ENCODE data around the gene NR2F1.

The NR2F1 gene

DNA sequence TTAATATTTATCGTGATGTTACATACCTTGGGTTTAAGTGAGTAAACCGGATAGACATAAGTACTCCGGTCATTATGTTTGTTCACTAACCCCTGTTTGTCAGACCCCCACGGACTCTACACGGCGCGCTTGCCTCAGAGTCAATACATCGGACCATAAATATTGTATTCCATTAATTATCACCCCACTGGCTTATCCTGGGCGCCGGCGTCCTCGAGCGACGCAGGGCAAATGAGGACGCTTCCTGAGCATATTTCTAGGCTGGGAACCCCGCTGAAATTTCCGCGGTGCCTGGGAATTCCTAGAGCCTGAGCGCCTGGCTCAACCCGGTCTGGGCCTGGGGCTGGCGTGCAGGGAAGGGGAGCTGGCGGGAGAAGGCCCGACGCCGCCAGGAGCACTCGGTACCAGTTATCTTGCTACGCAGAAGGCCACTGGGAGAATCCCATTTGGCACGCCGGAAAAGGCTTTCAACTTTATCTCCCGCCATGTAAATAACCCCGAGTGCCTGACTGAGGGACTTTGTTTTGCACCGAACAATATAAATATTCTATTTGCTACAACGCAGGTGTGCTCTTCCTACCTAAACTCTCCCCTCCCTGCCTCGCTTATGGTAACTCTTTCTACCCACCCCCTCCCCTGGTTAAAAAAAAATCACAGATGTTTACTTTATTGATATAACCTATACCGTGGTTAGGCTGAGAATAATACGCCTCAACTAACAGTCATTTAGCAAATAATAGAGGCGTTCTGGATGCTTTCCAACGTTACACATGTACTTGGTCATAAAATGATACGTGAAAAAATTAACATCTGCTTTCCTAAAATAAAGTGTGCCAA lies 19.4 kb downstream of the NR2F1 start:
- DNase-seq (ENCODE audit: low spot score in 2 of 2) (no peak), ATAC-seq (ENCODE audit: low read depth) (no peak)
- peaks cover 3% of the 10 kb centered on the region for H3K9me3 Mint-ChIP-seq
- H3K36me3 Mint-ChIP-seq = peaks cover 2% of the 10 kb centered on the region
- H3K4me3 Mint-ChIP-seq = no peak overlapping the region
- peak overlapping the region; percentile 46 for H3K27ac Mint-ChIP-seq
- H3K27me3 Mint-ChIP-seq = peaks cover 28% of the 10 kb centered on the region
- H3K4me1 Mint-ChIP-seq = peaks cover 5% of the 10 kb centered on the region

DNA sequence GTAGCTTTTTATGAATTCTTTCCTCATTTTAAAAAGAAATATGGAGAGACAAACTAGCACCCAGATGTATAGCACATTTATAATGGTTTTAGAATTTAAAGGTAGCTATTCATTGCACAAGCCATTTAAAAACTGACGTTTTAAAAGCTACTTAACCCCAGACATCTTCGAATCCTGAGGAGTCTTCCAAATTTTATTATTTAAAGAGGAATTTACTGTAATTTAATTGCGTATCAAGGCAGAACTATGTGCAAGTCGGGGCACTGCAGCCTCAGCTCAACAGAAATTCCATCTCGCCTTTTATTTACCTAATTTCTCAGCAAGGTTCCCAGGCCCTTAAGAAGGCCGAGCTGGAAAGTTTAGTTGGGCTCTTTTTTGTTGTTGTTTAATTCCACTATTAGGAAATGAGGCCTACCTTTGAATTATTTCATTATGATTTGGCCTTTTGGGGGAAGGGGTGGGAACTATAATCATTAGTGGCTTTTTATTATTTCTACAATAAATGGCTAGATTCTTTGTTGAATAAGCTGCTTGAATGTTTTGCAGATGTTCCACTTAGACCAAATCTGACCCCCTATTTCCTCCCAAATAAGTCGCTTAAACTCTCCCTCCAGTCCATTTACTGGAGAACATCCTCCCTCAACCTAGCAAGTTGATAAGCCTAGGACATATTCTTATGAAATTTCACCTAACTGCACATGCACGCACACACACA lies 20.2 kb downstream of the NR2F1 start:
- Mint-ChIP-seq H3K4me1 (peaks cover 10% of the 10 kb centered on the region), H3K9me3 (peaks cover 3% of the 10 kb centered on the region), H3K36me3 (peaks cover 2% of the 10 kb centered on the region), H3K27ac (peak overlapping the region; percentile 46), H3K4me3 (no peak overlapping the region), H3K27me3 (peaks cover 29% of the 10 kb centered on the region)
- DNase-seq (ENCODE audit: low spot score in 2 of 2) (no peak), ATAC-seq (ENCODE audit: low read depth) (no peak)

DNA sequence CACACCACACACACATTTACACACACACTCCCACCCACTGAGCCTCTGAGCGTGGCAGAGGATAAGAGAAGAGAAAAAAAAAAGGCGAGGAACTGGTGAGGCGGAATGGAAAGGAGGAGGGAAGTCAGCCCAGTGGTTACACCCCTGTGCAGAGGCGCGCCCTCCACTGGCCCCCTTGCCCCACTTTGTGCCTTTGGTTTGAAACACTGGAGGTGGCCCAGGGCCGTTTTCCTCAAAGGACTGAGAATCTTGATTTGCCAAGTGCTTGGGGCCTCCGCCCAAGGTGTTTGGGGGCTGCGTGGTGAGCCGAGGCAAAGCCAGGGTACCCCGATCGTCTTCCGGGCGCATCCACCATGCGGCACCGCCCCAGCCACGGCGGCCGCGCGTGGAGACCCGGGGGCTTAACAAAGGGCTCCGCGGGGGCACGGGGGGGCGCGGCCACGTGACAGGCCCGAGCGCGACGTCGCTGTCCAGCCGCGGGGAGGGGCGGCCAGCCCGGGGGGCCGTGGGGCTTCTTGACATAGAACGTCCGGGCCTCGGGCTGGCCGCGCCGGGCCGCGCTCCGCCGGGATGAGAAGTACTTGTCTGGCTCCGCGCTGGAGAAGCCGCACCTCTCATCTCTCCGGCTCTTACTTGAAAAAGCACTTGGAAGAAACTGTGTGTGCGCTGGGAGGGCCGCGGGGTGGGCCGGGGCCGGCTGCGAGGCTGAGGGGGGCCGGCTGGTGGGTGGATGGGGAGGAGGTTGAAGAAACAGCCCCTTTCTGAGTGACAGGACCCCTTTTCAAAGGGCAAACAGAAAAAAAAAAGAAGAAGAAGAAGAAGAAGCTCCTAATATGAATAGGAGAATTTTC lies 21.0 kb downstream of the NR2F1 start:
- peaks cover 29% of the 10 kb centered on the region for H3K27me3 Mint-ChIP-seq

DNA sequence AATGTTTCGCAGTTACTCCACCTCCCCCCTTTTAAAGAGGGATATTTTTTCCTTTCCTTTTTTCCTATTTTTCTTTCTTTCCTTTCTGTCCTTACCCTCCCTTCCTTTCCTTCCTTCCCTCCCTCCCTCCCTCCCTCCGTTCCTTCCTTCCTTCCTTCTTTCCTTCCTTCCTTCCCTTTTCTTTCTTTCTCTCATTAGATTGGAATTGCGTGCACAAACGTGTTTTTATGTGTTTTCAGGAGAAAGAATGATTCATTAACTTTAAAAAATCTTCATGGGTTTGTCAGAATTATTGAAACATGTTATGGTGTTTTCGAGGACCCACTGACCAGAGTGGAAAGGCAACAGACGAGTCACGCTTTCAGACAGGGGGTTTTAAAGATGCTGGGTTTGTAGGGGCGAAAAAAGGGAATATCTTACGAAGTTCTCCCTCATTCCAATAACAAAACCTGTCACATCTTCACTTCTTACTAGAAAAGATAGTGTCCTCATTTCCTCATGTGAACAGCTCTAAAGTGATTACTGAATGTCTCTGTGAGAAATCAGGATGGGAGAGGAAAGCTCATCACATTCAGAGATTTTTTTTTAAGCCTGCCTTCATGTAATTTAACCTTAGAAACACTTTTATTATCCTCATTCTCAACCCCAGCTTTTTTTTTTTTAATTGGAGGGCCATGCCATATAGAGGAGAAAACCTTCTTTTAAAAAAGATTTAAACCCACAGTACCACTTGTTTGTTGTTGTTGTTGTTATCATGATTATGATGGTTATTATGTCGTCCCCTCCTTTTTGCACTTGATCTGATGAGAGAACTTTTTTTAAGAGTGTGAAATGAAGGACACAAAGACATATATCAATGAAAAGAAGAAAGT lies 21.9 kb downstream of the NR2F1 start:
- ATAC-seq (ENCODE audit: low read depth) (no peak), DNase-seq (ENCODE audit: low spot score in 2 of 2) (no peak)
- Mint-ChIP-seq H3K4me3 (no peak overlapping the region), H3K27me3 (peaks cover 32% of the 10 kb centered on the region), H3K36me3 (peaks cover 2% of the 10 kb centered on the region), H3K27ac (peak overlapping the region; percentile 73), H3K9me3 (peaks cover 3% of the 10 kb centered on the region), H3K4me1 (peaks cover 10% of the 10 kb centered on the region)

More for the DNA sequence above, 21.0 kb downstream of the NR2F1 start:
- Mint-ChIP-seq H3K9me3 (peaks cover 3% of the 10 kb centered on the region), H3K36me3 (peaks cover 2% of the 10 kb centered on the region), H3K4me1 (peaks cover 10% of the 10 kb centered on the region), H3K27ac (peak overlapping the region; percentile 73), H3K4me3 (no peak overlapping the region)
- DNase-seq (ENCODE audit: low spot score in 2 of 2) (no peak), ATAC-seq (ENCODE audit: low read depth) (no peak)

DNA sequence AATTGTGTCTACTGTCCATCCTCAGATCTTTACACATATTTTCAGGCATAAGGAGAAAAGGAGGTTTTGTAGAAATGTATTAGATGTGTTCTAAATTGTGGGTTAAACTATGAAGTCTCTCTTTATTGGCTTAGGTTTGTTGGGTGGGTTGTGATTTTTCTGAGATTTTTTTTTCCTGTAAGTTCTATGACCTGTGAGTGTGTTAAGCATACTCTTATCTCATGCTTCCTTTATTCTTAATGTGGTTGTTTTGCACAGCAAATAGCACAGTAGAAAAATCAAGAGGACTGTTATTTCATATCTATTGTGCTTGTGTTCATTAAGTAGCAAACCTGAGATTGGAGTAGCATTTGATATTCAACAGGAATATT lies 23.3 kb downstream of the NR2F1 start:
- no peak overlapping the region for H3K27ac Mint-ChIP-seq
- peaks cover 2% of the 10 kb centered on the region for H3K36me3 Mint-ChIP-seq
- no peak for DNase-seq (ENCODE audit: low spot score in 2 of 2)
- no peak overlapping the region for H3K4me3 Mint-ChIP-seq
- H3K4me1 Mint-ChIP-seq = peaks cover 10% of the 10 kb centered on the region
- peaks cover 8% of the 10 kb centered on the region for H3K9me3 Mint-ChIP-seq
- peaks cover 39% of the 10 kb centered on the region for H3K27me3 Mint-ChIP-seq
- no peak for ATAC-seq (ENCODE audit: low read depth)

DNA sequence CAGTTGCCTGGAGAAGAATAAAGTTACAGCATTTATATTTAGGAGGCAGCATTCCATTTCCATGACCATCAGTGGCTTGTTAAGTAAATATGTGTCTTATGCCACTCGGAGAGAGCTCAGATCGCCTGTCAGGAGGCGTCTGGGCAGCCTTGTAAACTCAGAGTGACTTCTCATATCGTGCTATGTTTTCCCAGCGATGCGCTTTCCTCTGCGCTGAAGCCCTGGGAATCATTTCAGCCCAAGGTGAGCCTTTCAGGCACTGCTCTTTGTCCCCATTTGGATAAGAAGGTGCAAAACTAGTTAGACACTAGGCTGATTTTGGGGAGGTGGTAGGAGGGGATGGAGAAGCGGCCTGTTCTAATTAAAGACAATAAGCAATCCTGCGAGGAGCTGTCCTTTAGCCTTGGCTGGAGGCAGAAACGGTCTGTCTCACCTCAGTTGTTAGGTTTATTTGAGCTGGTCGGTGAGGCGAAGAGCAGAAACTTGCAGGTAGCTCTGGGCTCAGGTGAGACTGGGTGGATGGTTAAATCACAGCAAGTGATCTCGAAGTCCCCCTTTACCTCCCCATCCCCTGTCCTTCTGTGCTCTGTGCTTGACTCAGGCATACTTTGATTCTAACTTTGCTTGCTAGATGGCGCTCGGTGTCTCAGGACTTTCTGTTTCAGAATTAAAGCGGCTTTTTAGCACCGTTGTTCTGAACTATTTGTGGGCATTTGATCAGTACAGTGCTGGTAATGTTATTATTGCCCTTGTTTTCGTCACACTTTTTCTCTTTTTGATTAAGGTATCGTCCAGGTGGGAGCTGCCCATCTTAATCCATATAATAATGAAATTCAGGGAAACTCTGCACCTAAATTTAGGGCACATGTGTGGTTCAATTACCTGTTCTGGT lies 24.6 kb downstream of the NR2F1 start:
- peaks cover 8% of the 10 kb centered on the region for H3K9me3 Mint-ChIP-seq
- no peak for DNase-seq (ENCODE audit: low spot score in 2 of 2)
- H3K36me3 Mint-ChIP-seq = peaks cover 2% of the 10 kb centered on the region
- H3K4me3 Mint-ChIP-seq = peak overlapping the region; percentile 43
- peaks cover 41% of the 10 kb centered on the region for H3K27me3 Mint-ChIP-seq
- no peak overlapping the region for H3K27ac Mint-ChIP-seq
- H3K4me1 Mint-ChIP-seq = peaks cover 15% of the 10 kb centered on the region
- ATAC-seq (ENCODE audit: low read depth) = peak; percentile 66

DNA sequence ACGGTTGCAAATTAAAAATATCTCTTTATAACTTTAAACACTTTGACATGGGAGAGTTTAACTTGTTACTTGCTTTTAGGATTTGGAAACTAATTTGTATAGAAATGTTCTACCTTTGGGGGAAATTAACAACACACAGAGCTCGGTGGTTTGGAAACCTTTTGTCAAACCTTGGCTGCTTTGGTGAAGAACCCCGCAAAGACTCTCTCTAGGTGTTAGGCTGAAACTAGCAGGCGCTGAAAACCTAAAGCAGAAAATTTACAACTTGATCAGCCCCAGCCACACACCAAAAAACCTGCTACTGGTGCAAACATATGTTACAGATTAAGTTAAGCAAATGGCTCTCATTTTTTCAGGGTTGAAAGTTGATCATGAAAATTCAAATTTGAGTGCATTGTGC lies 25.8 kb downstream of the NR2F1 start:
- Mint-ChIP-seq H3K4me1 (peaks cover 13% of the 10 kb centered on the region), H3K27me3 (peaks cover 42% of the 10 kb centered on the region), H3K36me3 (no peaks in the 10 kb centered on the region), H3K9me3 (peaks cover 6% of the 10 kb centered on the region), H3K27ac (no peak overlapping the region), H3K4me3 (no peak overlapping the region)
- ATAC-seq (ENCODE audit: low read depth) (no peak), DNase-seq (ENCODE audit: low spot score in 2 of 2) (no peak)

DNA sequence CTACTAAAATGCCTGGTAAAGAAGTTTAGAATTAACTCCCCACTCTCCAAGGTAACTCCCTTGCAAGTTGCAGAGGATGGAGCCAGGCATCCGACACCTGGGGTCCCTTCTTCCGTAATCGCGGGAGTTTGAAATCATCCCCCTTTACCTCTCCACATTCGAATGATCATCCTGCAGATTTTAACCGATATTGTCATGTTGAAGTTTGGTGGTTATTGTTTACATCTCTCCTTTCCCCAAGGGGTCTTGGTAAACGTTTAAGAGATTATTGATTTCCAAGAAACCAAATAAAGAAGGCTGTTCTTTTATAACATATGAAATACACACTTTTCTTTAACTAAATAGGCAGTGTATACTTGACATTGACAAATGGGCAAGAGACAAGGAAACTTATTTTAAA lies 26.7 kb downstream of the NR2F1 start:
- Mint-ChIP-seq H3K36me3 (no peaks in the 10 kb centered on the region), H3K4me1 (peaks cover 10% of the 10 kb centered on the region), H3K9me3 (peaks cover 5% of the 10 kb centered on the region), H3K4me3 (no peak overlapping the region), H3K27me3 (peaks cover 38% of the 10 kb centered on the region), H3K27ac (no peak overlapping the region)
- DNase-seq (ENCODE audit: low spot score in 2 of 2) (no peak), ATAC-seq (ENCODE audit: low read depth) (no peak)

DNA sequence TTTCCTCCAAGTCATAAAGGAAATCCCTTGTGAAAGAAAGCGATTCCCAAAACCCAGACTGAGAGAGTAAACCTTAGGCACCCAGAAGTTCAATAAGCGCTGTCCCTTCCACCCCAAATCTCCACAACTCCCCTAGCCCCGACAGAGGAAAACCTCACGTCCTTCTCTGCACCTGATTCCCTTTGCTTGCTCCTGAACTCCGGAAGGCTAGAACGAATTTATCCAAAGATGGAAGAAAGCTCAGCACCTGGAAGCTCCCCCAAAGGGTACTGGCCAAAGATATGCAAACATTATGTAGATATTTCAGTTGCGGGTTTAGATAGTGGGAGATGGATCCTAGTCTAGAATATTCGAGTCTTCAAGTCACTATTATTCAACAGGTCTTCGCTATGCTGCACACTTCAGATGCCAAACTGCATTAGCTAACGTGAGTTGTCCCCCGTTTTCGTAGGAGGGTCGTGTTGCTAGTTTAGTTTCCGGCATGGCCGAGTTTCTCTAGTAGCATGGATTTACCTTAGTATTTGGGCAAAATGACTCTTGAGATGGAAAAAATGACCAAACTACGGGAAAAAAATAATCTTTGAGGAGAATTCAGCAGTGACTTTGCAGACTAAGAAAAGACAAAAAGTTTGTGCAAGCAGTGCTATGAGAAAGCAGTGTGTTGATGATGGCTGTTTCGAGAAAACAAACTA lies 27.7 kb downstream of the NR2F1 start:
- DNase-seq (ENCODE audit: low spot score in 2 of 2) (no peak), ATAC-seq (ENCODE audit: low read depth) (no peak)
- Mint-ChIP-seq H3K9me3 (peaks cover 5% of the 10 kb centered on the region), H3K4me1 (peaks cover 10% of the 10 kb centered on the region), H3K27me3 (peaks cover 35% of the 10 kb centered on the region), H3K27ac (no peak overlapping the region), H3K4me3 (no peak overlapping the region), H3K36me3 (no peaks in the 10 kb centered on the region)

DNA sequence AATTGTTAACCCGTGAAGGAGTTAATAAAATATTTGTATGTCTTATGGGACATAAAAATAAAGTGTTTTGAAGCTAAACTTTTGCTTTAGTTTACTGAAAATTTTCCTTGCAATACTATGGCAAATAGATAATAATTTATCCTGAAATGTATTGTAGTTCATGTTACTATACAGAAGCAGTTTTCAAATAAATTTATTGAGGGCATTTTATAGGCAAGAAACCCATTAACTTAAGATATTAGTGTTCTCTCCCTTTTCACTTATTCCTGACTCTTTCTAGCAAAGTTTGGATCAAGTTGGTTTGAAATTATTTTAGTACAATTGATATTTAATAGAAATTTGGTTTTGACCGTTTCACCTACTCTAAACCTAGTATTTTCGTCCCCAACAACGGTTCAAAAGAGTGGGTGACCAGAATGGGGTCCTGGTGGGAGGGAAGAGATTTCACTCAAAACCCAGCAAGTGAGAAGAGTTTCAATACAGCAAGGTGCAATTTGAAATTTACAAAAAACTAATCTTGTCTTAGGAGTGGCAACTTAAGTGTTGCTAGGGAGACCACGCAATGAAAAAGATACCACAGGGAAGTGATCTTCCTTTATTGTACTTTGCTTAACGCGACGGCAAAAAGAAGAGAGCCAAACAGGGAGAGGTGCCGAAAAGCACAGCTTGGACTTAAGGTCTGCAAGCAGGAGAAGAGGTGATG lies 28.4 kb downstream of the NR2F1 start:
- no peaks in the 10 kb centered on the region for H3K36me3 Mint-ChIP-seq

DNA sequence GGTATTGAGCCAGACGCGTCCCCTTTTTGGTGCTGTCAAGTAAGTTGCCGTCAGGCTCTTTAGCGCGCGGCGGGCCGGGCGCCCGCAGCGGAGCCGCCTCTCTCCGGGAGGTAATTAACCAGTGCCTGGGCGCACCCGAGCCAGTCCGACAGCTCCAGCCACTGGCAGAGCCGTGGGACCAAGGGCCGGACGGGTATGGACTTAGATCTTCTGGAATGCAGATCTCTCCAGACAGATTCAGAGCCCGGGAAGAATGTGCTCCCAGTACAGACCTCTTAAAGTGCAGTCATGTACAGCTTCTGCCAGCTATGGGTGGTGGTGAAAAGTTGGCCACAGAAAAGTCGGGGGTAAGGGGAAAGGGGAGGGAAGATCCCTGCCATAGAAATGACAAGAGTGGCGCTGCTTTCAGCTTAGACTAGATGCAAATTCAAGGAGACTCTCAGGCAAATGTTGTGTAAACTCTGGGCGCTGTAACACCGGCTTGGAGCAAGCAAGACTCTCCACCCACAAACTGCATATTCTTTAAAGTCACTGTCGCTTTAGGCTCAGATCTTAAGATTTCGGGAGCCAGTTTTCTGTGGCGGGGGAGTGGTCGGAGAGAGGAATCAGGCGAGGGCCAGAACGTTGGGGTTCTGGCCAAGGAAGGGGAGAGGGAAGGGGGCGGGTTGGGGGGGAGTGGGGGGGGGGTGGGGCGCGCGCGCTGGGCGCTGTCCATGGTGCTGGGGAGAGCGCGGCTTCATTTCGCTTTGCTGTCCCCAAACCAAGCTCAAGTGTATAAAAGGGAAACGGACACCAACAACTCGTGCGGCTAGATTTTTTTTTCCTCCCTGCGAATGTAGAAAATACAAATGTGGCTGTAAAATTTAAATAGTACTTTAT lies 29.2 kb downstream of the NR2F1 start:
- Mint-ChIP-seq H3K9me3 (peaks cover 5% of the 10 kb centered on the region), H3K4me3 (no peak overlapping the region), H3K36me3 (no peaks in the 10 kb centered on the region), H3K4me1 (peaks cover 10% of the 10 kb centered on the region), H3K27me3 (peaks cover 29% of the 10 kb centered on the region), H3K27ac (peak overlapping the region; percentile 51)
- ATAC-seq (ENCODE audit: low read depth) = no peak
- DNase-seq (ENCODE audit: low spot score in 2 of 2) = no peak

More for the DNA sequence above, 28.4 kb downstream of the NR2F1 start:
- peaks cover 5% of the 10 kb centered on the region for H3K9me3 Mint-ChIP-seq
- no peak overlapping the region for H3K4me3 Mint-ChIP-seq
- H3K27ac Mint-ChIP-seq = peak overlapping the region; percentile 51
- H3K4me1 Mint-ChIP-seq = peaks cover 10% of the 10 kb centered on the region
- DNase-seq (ENCODE audit: low spot score in 2 of 2) (no peak), ATAC-seq (ENCODE audit: low read depth) (no peak)
- peaks cover 31% of the 10 kb centered on the region for H3K27me3 Mint-ChIP-seq

All from memory B cell (primary cell).